Activated CD8-positive, alpha-beta memory T cell treated with anti-CD3 and anti-CD28 coated beads, Interleukin-2, amount 50 U/mL, for 24 hours (primary cell): ENCODE data around the gene CACNB2.

Source experiments
- DNase-seq: peaks from one replicate; pipeline ENCODE4 v3.0.0-alpha.2; 2020; ENCODE audit errors: extremely low read depth

The CACNB2 gene

GRCh38 chr10:18230794-18231193 lies 90.6 kb downstream of the CACNB2 start:
- DNase-seq, result no peak

GRCh38 chr10:18231480-18231879 lies 91.3 kb downstream of the CACNB2 start:
- no peak for DNase-seq

GRCh38 chr10:18233775-18234174 lies 93.6 kb downstream of the CACNB2 start:
- no peak for DNase-seq

- no peak for DNase-seq
Measured at GRCh38 chr10:18235477-18235876, 95.3 kb downstream of the CACNB2 start.

- DNase-seq, result no peak
Measured at GRCh38 chr10:18236756-18237155, 96.5 kb downstream of the CACNB2 start.

GRCh38 chr10:18238870-18239485 lies 98.8 kb downstream of the CACNB2 start:
- no peak for DNase-seq

GRCh38 chr10:18240185-18240882 lies 100.1 kb downstream of the CACNB2 start:
- DNase-seq, result no peak

- DNase-seq, result no peak
Measured at GRCh38 chr10:18246967-18247366, 106.7 kb downstream of the CACNB2 start.

GRCh38 chr10:18252086-18252485 lies 111.9 kb downstream of the CACNB2 start:
- no peak for DNase-seq

GRCh38 chr10:18254086-18254485 lies 113.9 kb downstream of the CACNB2 start:
- no peak for DNase-seq

GRCh38 chr10:18254692-18255091 lies 114.5 kb downstream of the CACNB2 start:
- no peak for DNase-seq

GRCh38 chr10:18260310-18260922 lies 120.2 kb downstream of the CACNB2 start:
- DNase-seq, result no peak

- DNase-seq, result no peak
Measured at GRCh38 chr10:18261063-18261610, 120.9 kb downstream of the CACNB2 start.

- no peak for DNase-seq
Measured at GRCh38 chr10:18261768-18262231, 121.6 kb downstream of the CACNB2 start.

GRCh38 chr10:18264466-18265050 lies 124.3 kb downstream of the CACNB2 start:
- DNase-seq, result no peak

GRCh38 chr10:18268005-18268404 lies 127.8 kb downstream of the CACNB2 start:
- no peak for DNase-seq

GRCh38 chr10:18271491-18271890 lies 131.3 kb downstream of the CACNB2 start:
- no peak for DNase-seq

- DNase-seq, result no peak
Measured at GRCh38 chr10:18273039-18273438, 132.8 kb downstream of the CACNB2 start.

GRCh38 chr10:18278181-18278580 lies 138.0 kb downstream of the CACNB2 start:
- no peak for DNase-seq

- no peak for DNase-seq
Measured at GRCh38 chr10:18279173-18279572, 138.9 kb downstream of the CACNB2 start.

GRCh38 chr10:18282094-18282493 lies 141.9 kb downstream of the CACNB2 start:
- no peak for DNase-seq

GRCh38 chr10:18290651-18291313 lies 150.6 kb downstream of the CACNB2 start:
- no peak for DNase-seq
